HepG2 (cell line): ENCODE measurements around the gene ZNF273.
"Not testable (repeated sequence)": the region's sequence is repeated elsewhere in the genome, so short reads cannot be mapped to it uniquely, and the experiment has no call there.

Experiments used
- ARHGAP35 ChIP-seq: sonication (generic); formaldehyde crosslinking; IDR thresholded peaks from 2 replicates; pipeline ENCODE4 v1.9.0; 2022; ENCODE audit warnings: mild to moderate bottlenecking, inconsistent platforms, moderate library complexity, missing genetic modification reagents, borderline replicate concordance
- EZH2 ChIP-seq: conservative IDR thresholded peaks from 2 replicates; pipeline ENCODE4 v1.6.1; 2012; ENCODE audit warnings: mild to moderate bottlenecking, low read depth, low read length, moderate library complexity
- JUND ChIP-seq: sonication (generic); formaldehyde crosslinking; IDR thresholded peaks from 2 replicates; pipeline ENCODE4 v1.8.0; 2022; ENCODE audit warnings: mild to moderate bottlenecking, missing genetic modification reagents
- MYC ChIP-seq: sonication (generic); formaldehyde crosslinking; IDR thresholded peaks from 2 replicates; pipeline ENCODE4 v1.9.0; 2021; ENCODE audit warnings: missing genetic modification reagents, borderline replicate concordance
- POLR2A ChIP-seq, 2 experiments: IDR thresholded peaks; 2 replicates each; pipeline ENCODE4 v1.6.1; 2011; ENCODE audit warnings: low read depth in 2 of 2, low read length in 2 of 2, mild to moderate bottlenecking in 1 of 2, moderate library complexity in 1 of 2; ENCODE audit not compliant: insufficient read depth in 1 of 2
- ZNF570 ChIP-seq: sonication (generic); formaldehyde crosslinking; IDR thresholded peaks from 2 replicates; pipeline ENCODE4 v1.4.0; 2020; ENCODE audit warnings: mild to moderate bottlenecking, missing genetic modification reagents, borderline replicate concordance
- ZNF766 ChIP-seq: sonication (generic); formaldehyde crosslinking; IDR thresholded peaks from 2 replicates; pipeline ENCODE4 v1.5.0; 2020; ENCODE audit warnings: missing genetic modification reagents, borderline replicate concordance
- TF ChIP-seq, protein P1 (sequence below): sonication (generic); formaldehyde crosslinking; IDR thresholded peaks from 2 replicates; pipeline ENCODE4 v1.5.1; 2020; ENCODE audit warnings: mild to moderate bottlenecking, missing genetic modification reagents, moderate library complexity
- TF ChIP-seq, protein P2 (sequence below): sonication (generic); formaldehyde crosslinking; IDR thresholded peaks from 2 replicates; pipeline ENCODE4 v1.5.0; 2020; ENCODE audit warnings: mild to moderate bottlenecking, missing genetic modification reagents, moderate library complexity

DNA sequence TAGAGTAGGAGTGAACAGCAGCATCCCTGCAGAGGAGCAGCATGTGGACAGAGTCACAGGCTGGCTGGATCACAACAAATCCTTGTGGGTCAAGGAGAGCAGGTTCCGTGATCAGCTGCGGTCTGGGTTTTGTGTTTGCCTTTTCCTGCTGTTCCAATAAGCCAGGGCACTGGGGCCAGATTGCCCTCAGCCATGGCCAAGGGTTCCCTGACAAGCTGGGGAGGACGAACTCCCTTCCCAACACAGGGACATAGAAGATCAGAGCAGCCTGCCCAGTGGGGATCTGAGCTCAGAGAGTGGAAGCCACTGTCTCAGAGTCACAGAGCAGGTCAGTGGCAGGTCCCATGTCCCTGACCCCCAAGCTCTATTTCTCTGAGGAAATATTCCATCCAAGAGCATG is 12.8 kb upstream of the ZNF273 start:
- TF ChIP-seq ZNF570 (CRISPR knock-in tag); ZNF766 (CRISPR knock-in tag); JUND (CRISPR knock-in tag); MYC (CRISPR knock-in tag); EZH2; ARHGAP35 (CRISPR knock-in tag); POLR2A (IDR thresholded peaks at IDR 0.05; ENCODE audit: insufficient read depth in 1 of 2, low read depth in 2 of 2, low read length in 2 of 2): not testable (repeated sequence)
- TF ChIP-seq, protein P1, sequence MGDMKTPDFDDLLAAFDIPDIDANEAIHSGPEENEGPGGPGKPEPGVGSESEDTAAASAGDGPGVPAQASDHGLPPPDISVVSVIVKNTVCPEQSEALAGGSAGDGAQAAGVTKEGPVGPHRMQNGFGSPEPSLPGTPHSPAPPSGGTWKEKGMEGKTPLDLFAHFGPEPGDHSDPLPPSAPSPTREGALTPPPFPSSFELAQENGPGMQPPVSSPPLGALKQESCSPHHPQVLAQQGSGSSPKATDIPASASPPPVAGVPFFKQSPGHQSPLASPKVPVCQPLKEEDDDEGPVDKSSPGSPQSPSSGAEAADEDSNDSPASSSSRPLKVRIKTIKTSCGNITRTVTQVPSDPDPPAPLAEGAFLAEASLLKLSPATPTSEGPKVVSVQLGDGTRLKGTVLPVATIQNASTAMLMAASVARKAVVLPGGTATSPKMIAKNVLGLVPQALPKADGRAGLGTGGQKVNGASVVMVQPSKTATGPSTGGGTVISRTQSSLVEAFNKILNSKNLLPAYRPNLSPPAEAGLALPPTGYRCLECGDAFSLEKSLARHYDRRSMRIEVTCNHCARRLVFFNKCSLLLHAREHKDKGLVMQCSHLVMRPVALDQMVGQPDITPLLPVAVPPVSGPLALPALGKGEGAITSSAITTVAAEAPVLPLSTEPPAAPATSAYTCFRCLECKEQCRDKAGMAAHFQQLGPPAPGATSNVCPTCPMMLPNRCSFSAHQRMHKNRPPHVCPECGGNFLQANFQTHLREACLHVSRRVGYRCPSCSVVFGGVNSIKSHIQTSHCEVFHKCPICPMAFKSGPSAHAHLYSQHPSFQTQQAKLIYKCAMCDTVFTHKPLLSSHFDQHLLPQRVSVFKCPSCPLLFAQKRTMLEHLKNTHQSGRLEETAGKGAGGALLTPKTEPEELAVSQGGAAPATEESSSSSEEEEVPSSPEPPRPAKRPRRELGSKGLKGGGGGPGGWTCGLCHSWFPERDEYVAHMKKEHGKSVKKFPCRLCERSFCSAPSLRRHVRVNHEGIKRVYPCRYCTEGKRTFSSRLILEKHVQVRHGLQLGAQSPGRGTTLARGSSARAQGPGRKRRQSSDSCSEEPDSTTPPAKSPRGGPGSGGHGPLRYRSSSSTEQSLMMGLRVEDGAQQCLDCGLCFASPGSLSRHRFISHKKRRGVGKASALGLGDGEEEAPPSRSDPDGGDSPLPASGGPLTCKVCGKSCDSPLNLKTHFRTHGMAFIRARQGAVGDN = not testable (repeated sequence)
- TF ChIP-seq, protein P2, sequence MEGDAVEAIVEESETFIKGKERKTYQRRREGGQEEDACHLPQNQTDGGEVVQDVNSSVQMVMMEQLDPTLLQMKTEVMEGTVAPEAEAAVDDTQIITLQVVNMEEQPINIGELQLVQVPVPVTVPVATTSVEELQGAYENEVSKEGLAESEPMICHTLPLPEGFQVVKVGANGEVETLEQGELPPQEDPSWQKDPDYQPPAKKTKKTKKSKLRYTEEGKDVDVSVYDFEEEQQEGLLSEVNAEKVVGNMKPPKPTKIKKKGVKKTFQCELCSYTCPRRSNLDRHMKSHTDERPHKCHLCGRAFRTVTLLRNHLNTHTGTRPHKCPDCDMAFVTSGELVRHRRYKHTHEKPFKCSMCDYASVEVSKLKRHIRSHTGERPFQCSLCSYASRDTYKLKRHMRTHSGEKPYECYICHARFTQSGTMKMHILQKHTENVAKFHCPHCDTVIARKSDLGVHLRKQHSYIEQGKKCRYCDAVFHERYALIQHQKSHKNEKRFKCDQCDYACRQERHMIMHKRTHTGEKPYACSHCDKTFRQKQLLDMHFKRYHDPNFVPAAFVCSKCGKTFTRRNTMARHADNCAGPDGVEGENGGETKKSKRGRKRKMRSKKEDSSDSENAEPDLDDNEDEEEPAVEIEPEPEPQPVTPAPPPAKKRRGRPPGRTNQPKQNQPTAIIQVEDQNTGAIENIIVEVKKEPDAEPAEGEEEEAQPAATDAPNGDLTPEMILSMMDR (CRISPR knock-in tag) = not testable (repeated sequence)
